ENCODE data around the gene SYNE4. TPM values are rescaled to one million over a fixed set of nuclear protein-coding genes. Genes with fewer than 3 reads are reported as not detected.

The SYNE4 gene
- total and polyA plus RNA-seq, 2 of the 4 experiments (the other 2 are of a cell fraction), result 0.27 TPM; not detected in 1

DNA sequence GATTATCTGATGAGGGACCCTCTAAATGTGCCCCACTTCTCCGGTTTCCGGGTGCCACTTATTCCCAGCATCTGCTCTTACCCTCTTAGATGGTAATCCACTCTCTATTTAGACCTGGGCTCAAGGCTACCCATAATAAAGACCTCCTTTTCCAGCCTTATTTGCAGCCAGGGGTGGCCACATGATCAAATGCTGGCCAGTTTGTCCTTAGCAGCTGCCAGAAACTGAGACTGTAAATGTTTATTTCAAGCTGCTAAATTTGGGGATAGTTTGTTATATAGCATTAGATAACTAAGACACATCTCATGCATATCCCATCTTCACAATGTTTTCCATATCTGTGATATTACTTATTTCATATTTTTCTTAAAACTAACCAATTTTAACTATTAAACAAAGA, 35.3 kb upstream of the SYNE4 start:
- no peak overlapping the region for H3K23ac ChIP-seq (ENCODE audit: low read depth, low read length)
- no peak overlapping the region for H3K4ac ChIP-seq (ENCODE audit: low read depth, low read length)
- no peak overlapping the region for H4K8ac ChIP-seq (ENCODE audit: low read depth in 2 of 2, low read length in 2 of 2)
- no peak overlapping the region for H3K4me3 ChIP-seq (ENCODE audit: insufficient read depth, low read depth, low read length)
- no peak overlapping the region for H2AK5ac ChIP-seq (ENCODE audit: low read depth, low read length)
- TF ChIP-seq, protein P1, sequence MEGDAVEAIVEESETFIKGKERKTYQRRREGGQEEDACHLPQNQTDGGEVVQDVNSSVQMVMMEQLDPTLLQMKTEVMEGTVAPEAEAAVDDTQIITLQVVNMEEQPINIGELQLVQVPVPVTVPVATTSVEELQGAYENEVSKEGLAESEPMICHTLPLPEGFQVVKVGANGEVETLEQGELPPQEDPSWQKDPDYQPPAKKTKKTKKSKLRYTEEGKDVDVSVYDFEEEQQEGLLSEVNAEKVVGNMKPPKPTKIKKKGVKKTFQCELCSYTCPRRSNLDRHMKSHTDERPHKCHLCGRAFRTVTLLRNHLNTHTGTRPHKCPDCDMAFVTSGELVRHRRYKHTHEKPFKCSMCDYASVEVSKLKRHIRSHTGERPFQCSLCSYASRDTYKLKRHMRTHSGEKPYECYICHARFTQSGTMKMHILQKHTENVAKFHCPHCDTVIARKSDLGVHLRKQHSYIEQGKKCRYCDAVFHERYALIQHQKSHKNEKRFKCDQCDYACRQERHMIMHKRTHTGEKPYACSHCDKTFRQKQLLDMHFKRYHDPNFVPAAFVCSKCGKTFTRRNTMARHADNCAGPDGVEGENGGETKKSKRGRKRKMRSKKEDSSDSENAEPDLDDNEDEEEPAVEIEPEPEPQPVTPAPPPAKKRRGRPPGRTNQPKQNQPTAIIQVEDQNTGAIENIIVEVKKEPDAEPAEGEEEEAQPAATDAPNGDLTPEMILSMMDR (conservative IDR thresholded peaks at IDR 0.05; ENCODE audit: low read depth, low read length), result no peak
- TF ChIP-seq CHD1 (IDR thresholded peaks at IDR 0.05; ENCODE audit: low read depth, low read length), result no peak
- no peak for TF ChIP-seq MXI1 (IDR thresholded peaks at IDR 0.05; ENCODE audit: borderline replicate concordance, low read depth, low read length)
- TF ChIP-seq, protein P2, sequence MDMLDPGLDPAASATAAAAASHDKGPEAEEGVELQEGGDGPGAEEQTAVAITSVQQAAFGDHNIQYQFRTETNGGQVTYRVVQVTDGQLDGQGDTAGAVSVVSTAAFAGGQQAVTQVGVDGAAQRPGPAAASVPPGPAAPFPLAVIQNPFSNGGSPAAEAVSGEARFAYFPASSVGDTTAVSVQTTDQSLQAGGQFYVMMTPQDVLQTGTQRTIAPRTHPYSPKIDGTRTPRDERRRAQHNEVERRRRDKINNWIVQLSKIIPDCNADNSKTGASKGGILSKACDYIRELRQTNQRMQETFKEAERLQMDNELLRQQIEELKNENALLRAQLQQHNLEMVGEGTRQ (IDR thresholded peaks at IDR 0.05; ENCODE audit: low read depth, low read length), result no peak
- TF ChIP-seq CEBPB (IDR thresholded peaks at IDR 0.05; ENCODE audit: low read depth, low read length), result no peak
- no peak for TF ChIP-seq MAFK (IDR thresholded peaks at IDR 0.05; ENCODE audit: low read depth, low read length)
- no peak for TF ChIP-seq RAD21 (IDR thresholded peaks at IDR 0.05; ENCODE audit: low read length)
- TF ChIP-seq SMC3 (IDR thresholded peaks at IDR 0.05; ENCODE audit: low read depth, low read length), result no peak
- no peak for TF ChIP-seq RCOR1 (IDR thresholded peaks at IDR 0.05; ENCODE audit: insufficient replicate concordance, low read length)
- no peaks in the 10 kb centered on the region for H4K20me1 ChIP-seq (ENCODE audit: insufficient read depth, low read length)
- POLR2A ChIA-PET (ENCODE audit: unreplicated experiment), result no interaction called here
- intact Hi-C loops (cut with micrococcal nuclease), result no loop called here
- no peak overlapping the region for H4K5ac ChIP-seq (ENCODE audit: low read depth, low read length)
- no peak overlapping the region for H4K91ac ChIP-seq (ENCODE audit: insufficient read depth, low read depth, low read length)
- peaks cover 4 to 21% of the 10 kb centered on the region in 2 experiments; a peak in 3 of 4 replicates for H3K79me1 ChIP-seq (ENCODE audit: low read depth in 1 of 2, low read length in 2 of 2)
- dilution Hi-C loops (cut with HindIII; ENCODE audit: low sequenced_read_pairs, unreplicated experiment), result no loop called here
- H2BK20ac ChIP-seq (ENCODE audit: low read depth, low read length), result no peak overlapping the region
- no peaks in the 10 kb centered on the region for H3K27me3 ChIP-seq (ENCODE audit: control insufficient read depth, insufficient read depth, low read length)
- H3K9ac ChIP-seq (ENCODE audit: low read depth, low read length), result no peak overlapping the region
- H3K14ac ChIP-seq (replicated peaks; ENCODE audit: low read depth, low read length), result no peak overlapping the region
- BruUV-seq (replicated peaks), result no TSS peak
- peaks cover 9% of the 10 kb centered on the region for H3K4me1 ChIP-seq (ENCODE audit: control insufficient read depth, insufficient read depth, low read length)
- H3K27ac ChIP-seq (ENCODE audit: insufficient read depth, low read length), result peak overlapping the region; percentile 37; the same call in 1 of the 2 replicates
- H3K18ac ChIP-seq (ENCODE audit: low read depth, low read length), result no peak overlapping the region
- no peak overlapping the region for H2BK15ac ChIP-seq (ENCODE audit: low read depth, low read length)
- no peak for ATAC-seq (ENCODE audit: low read depth)
- no peak overlapping the region for H2BK120ac ChIP-seq (ENCODE audit: low read depth, low read length)
- no peaks in the 10 kb centered on the region; the same call in 1 of the 2 replicates for H3K9me1 ChIP-seq (ENCODE audit: insufficient read depth, low read length)
- no peak overlapping the region for H3K4me2 ChIP-seq (ENCODE audit: low read depth, low read length)
- H3K9me3 ChIP-seq (ENCODE audit: control insufficient read depth, insufficient read depth, low read length), result no peaks in the 10 kb centered on the region
- H2BK5ac ChIP-seq (ENCODE audit: low read depth, low read length, poor library complexity, severe bottlenecking), result no peak overlapping the region
- DNase-seq, result no peak
- CTCF ChIA-PET, result interaction anchor here (0.7 kb wide), 1 partner anchor 157 kb away, joined by 4 read pairs; no protein-coding TSS in a partner anchor
- no peak overlapping the region for H2AK9ac ChIP-seq (replicated peaks; ENCODE audit: low read depth, low read length, poor library complexity)
- no peak overlapping the region for H2AFZ ChIP-seq (replicated peaks; ENCODE audit: low read length, poor library complexity)
- 80% methylated on average over 1 of the region's 2 CpGs; no CpG with 5 or more reads in 1 of the 2 experiments for WGBS, 2 experiments (ENCODE audit: extremely low coverage in 2 of 2, insufficient read length in 1 of 2)
- peaks cover 5% of the 10 kb centered on the region for H3K36me3 ChIP-seq (ENCODE audit: control insufficient read depth, insufficient read depth, low read length)
- H3K56ac ChIP-seq (ENCODE audit: extremely low read depth, insufficient read depth, low read length), result no peak overlapping the region
- in situ Hi-C loops (cut with MboI; ENCODE audit: low sequenced_read_pairs), result no loop called here
